Lung (tissue), 12 donors: ENCODE data around the gene C11orf71. TPM values are rescaled to one million over a fixed set of nuclear protein-coding genes. Genes with fewer than 3 reads are reported as not detected.

ENCODE experiments used
- ATAC-seq: fragments of 200-7000 bp; cut with Tn5 transposase; one replicate; pipeline ENCODE4 v1.9.1; 2020; ENCODE audit warnings: moderate number of reproducible peaks; ENCODE audit not compliant: insufficient read depth, low FRiP score
- DNase-seq, 3 donors: peaks; one replicate each; pipeline ENCODE4 v3.0.0-alpha.2; 2013 to 2017
- H3K27ac ChIP-seq, 2 donors: one replicate each; pipeline ENCODE4 v1.5.1; 2013; ENCODE audit warnings: mild to moderate bottlenecking in 2 of 2, moderate library complexity in 2 of 2, control low read depth in 1 of 2, inconsistent platforms in 1 of 2, low read depth in 1 of 2, low read length in 1 of 2
- H3K27me3 ChIP-seq, 3 donors: one replicate each; pipeline ENCODE4 v1.5.1; 2013; ENCODE audit warnings: low read length in 2 of 3; ENCODE audit not compliant: control insufficient read depth in 3 of 3, insufficient read depth in 3 of 3
- H3K36me3 ChIP-seq, 4 donors: one replicate each; pipeline ENCODE4 v1.5.1; 2013; ENCODE audit warnings: low read length in 4 of 4, mild to moderate bottlenecking in 1 of 4, moderate library complexity in 1 of 4; ENCODE audit not compliant: control insufficient read depth in 4 of 4, insufficient read depth in 4 of 4
- H3K4me1 ChIP-seq, 5 donors: one replicate each; pipeline ENCODE4 v1.5.1; 2013; ENCODE audit warnings: low read length in 5 of 5, mild to moderate bottlenecking in 2 of 5, moderate library complexity in 1 of 5; ENCODE audit not compliant: control insufficient read depth in 5 of 5, insufficient read depth in 5 of 5
- H3K4me3 ChIP-seq: one replicate; pipeline ENCODE4 v1.5.1; 2013; ENCODE audit warnings: mild to moderate bottlenecking, control low read depth, moderate library complexity
- H3K9ac ChIP-seq, 2 donors: one replicate each; pipeline ENCODE4 v1.5.1; 2013; ENCODE audit warnings: low read length in 2 of 2, control low read depth in 1 of 2; ENCODE audit not compliant: insufficient read depth in 1 of 2
- H3K9me3 ChIP-seq, 4 donors: one replicate each; pipeline ENCODE4 v1.5.1; 2013; ENCODE audit warnings: low read length in 3 of 4, mild to moderate bottlenecking in 1 of 4, moderate library complexity in 1 of 4; ENCODE audit not compliant: control insufficient read depth in 4 of 4, insufficient read depth in 3 of 4
- WGBS, 2 donors: extraction: QIAGEN DNeasy Blood & Tissue Kit; methylation state at CpG; one replicate each; pipeline ENCODE4 v1.1.7; 2013; 5-methylcytosine and 5-hydroxymethylcytosine counted together
- polyA plus RNA-seq, 2 donors: library from polyadenylated mRNA; stranded (reverse); fragments of 200-250 nt; gene quantifications; one replicate each; pipeline ENCODE4 v1.2.1, GENCODE V29; 2013
- total RNA-seq, 2 donors: library from RNA; depleted of rRNA in 1 of 2; stranded (reverse); fragments of >200 nt in 1 of 2; gene quantifications; one replicate each; pipeline ENCODE4 v1.2.1, GENCODE V29; 2014 to 2021
- TF ChIP-seq, protein P1 (sequence below): IDR thresholded peaks from 2 replicates; pipeline ENCODE4 v1.5.1; 2012; ENCODE audit warnings: mild to moderate bottlenecking; ENCODE audit errors: control extremely low read depth, extremely low read depth
- donor health status: control.
- donor health status: control.
- donor health status: Bipolar disorder and iron deficiency.
- donor health status: healthy.
- donor health status: DM: yes; HTN: yes; CAD: no.

Gene C11orf71
- total and polyA plus RNA-seq, 4 donors = 10.1 to 14.4 (median 11.2) TPM

DNA sequence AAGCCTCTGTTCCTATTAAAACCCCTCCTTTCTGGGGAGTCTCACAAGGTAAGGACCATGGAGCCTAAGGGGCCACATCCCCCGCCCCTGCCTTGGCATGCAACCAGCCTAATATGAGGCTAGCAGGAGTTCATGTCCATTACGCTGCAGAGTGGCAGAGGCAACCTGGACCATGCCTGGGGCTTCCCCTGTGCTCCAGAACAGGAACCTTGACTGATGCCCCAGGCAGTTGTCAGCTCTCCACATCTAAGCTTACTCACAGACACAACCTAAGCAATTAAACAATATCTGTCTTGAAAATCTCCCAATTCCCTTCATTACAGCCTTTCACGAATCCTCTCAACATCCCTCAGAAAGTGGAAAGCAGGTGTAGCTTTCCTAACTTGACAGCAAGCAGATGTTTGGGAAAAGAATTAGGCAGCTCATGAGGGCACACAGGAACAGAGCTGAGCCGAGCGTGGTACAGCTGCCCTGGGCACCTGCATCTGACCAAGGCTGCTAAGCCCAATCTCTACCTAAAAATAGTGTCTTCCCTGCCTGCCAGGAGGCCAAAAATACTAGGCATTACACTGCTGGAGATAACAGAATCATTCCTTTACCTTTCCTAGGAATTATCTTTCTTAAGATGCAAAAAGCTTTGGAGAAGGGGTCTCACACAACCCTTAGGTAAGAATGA, 20.8 kb downstream of the C11orf71 start:
- Histone ChIP-seq H3K36me3 (peaks cover 0 to 2% (median 0%) of the 10 kb centered on the region in 4 donors), H3K9ac (no peak overlapping the region), H3K4me3 (no peak overlapping the region), H3K4me1 (peaks cover 0 to 2% (median 0%) of the 10 kb centered on the region in 5 donors), H3K9me3 (no peaks in the 10 kb centered on the region), H3K27ac (no peak overlapping the region), H3K27me3 (peaks cover 0 to 4% (median 2%) of the 10 kb centered on the region in 3 donors)
- WGBS, 2 donors = 93 to 96% methylated on average over 5 of the region's 5 CpGs
- ATAC-seq (no peak), DNase-seq (no peak)
- TF ChIP-seq, protein P1, sequence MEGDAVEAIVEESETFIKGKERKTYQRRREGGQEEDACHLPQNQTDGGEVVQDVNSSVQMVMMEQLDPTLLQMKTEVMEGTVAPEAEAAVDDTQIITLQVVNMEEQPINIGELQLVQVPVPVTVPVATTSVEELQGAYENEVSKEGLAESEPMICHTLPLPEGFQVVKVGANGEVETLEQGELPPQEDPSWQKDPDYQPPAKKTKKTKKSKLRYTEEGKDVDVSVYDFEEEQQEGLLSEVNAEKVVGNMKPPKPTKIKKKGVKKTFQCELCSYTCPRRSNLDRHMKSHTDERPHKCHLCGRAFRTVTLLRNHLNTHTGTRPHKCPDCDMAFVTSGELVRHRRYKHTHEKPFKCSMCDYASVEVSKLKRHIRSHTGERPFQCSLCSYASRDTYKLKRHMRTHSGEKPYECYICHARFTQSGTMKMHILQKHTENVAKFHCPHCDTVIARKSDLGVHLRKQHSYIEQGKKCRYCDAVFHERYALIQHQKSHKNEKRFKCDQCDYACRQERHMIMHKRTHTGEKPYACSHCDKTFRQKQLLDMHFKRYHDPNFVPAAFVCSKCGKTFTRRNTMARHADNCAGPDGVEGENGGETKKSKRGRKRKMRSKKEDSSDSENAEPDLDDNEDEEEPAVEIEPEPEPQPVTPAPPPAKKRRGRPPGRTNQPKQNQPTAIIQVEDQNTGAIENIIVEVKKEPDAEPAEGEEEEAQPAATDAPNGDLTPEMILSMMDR = no peak

DNA sequence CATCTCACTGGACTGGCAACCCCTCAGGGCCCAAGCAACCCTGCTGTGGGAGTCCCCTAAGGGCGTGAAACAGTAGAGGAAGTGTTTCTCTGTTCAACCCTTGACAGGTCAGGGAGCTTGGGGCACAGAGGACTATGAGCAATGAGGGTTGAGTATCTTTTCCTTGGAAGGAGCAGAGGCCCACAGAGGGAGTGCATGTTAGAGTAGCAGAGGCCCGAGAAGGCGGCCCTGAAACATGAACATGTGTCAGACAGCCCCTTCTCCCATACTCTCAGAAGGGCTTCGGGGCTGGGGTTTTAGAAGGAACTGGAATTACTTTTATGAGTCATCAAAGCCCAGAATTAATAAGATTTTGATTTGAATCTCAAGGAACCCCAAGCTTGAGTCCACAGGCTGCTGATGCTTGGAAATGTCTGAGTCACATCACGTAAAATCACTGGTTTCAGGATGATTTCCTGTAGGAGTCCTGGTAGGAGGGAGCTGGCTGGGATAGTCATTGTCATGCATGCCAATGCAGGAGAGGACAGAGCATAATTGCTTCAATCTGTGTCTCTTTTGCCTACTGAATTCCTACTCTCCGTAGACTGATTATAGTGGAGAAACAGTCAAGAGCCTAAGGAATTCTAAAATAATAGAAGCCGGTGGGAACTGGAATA, 22.6 kb downstream of the C11orf71 start:
- DNase-seq (no peak), ATAC-seq (no peak)
- WGBS, 2 donors = 91 to 94% methylated on average over 7 of the region's 7 CpGs
- peaks cover 0 to 4% (median 2%) of the 10 kb centered on the region in 3 donors for H3K27me3 ChIP-seq
- peaks cover 0 to 2% (median 0%) of the 10 kb centered on the region in 4 donors for H3K36me3 ChIP-seq
- TF ChIP-seq, protein P1 = no peak
- no peak overlapping the region for H3K9ac ChIP-seq
- no peak overlapping the region for H3K27ac ChIP-seq
- no peak overlapping the region for H3K4me3 ChIP-seq
- no peaks in the 10 kb centered on the region for H3K9me3 ChIP-seq
- H3K4me1 ChIP-seq = peaks cover 0 to 2% (median 0%) of the 10 kb centered on the region in 5 donors

DNA sequence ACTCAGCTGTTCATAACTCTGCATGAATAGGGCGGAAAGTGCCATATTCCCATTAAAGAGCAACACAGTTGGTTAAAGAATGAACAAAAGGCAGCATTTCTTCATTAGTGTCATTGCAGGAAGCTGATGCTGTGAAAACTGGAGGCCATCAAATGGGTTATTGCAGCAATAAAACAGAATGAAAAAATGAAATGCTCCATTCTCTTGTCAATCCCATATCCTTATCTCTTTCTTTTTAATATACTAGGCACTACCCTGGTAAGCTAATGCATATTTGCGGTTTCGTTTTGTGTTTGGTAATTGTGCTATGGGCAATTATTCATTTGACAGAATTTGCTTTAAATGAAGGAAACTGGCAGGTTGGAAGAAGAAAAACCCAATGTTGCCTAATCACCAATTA, 25.3 kb downstream of the C11orf71 start:
- Histone ChIP-seq H3K4me3 (no peak overlapping the region), H3K9ac (no peak overlapping the region), H3K27ac (no peak overlapping the region), H3K27me3 (peaks cover 0 to 4% (median 0%) of the 10 kb centered on the region in 3 donors), H3K4me1 (peaks cover 0 to 2% (median 0%) of the 10 kb centered on the region in 5 donors), H3K36me3 (peaks cover 0 to 2% (median 0%) of the 10 kb centered on the region in 4 donors), H3K9me3 (no peaks in the 10 kb centered on the region)
- ATAC-seq (no peak), DNase-seq (no peak)
- WGBS, 2 donors = 95 to 97% methylated on average over 3 of the region's 3 CpGs
- TF ChIP-seq, protein P1 = no peak
